K562 (cell line): Measurements from ENCODE around the gene DIP2B. TPM values are rescaled to one million over a fixed set of nuclear protein-coding genes. Genes with fewer than 3 reads are reported as not detected.

ENCODE experiments used
- ATAC-seq: fragments of 200-7000 bp; cut with Tn5 transposase; 3 replicates; pipeline ENCODE4 v1.9.1; 2020; ENCODE audit warnings: moderate library complexity
- BruUV-seq: library from RNA; stranded (reverse); fragments of 400-500 nt; replicated peaks from 2 replicates; lab custom pipeline; 2021; lab: Mats Ljungman, UMichigan
- CTCF ChIA-PET: fragments of 300-600 bp; formaldehyde crosslinking; extraction: SDS; loops from one replicate; lab custom pipeline; 2021; ENCODE audit warnings: low intra/inter-chr PET ratio; lab: Yijun Ruan, JAX
- POLR2A ChIA-PET: fragments of 300-600, 350-650 bp; sonication (Branson Sonifier 250); formaldehyde crosslinking; extraction: SDS; loops from one replicate; lab custom pipeline; 2021; ENCODE audit warnings: antibody characterized with exemption, inconsistent platforms; lab: Yijun Ruan, JAX
- DNase-seq, 4 experiments: peaks; one replicate each; pipeline versions ENCODE4 v3.0.0 to v3.0.0-alpha.2; 2011 to 2018; ENCODE audit warnings: low spot score in 3 of 4, mixed read lengths in 3 of 4; ENCODE audit errors: extremely low read depth in 1 of 4
- FAIRE-seq: peaks from 2 replicates; lab custom pipeline; 2011; peaks lifted over from hg19 to GRCh38; lab: Jason Lieb, UNC
- H2AFZ ChIP-seq: 2 replicates; pipeline ENCODE4 v1.6.0; 2011; ENCODE audit warnings: low read depth, low read length, control low read depth, inconsistent platforms
- H3K27ac ChIP-seq: fragments of 200-600 bp; 3 replicates; pipeline ENCODE4 v1.8.0; 2011; ENCODE audit warnings: low read depth, mild to moderate bottlenecking, control low read depth, inconsistent platforms, low read length, moderate library complexity, mixed read lengths; ENCODE audit errors: extremely low read depth
- H3K27me3 ChIP-seq, 2 experiments: fragments of 300-600 bp in 1 of 2; 2 replicates in 1 of 2; 3 replicates in 1 of 2; pipeline versions ENCODE4 v1.6.0 to v1.8.0; 2011; ENCODE audit warnings: inconsistent platforms in 2 of 2, low read length in 2 of 2, mild to moderate bottlenecking in 1 of 2, mixed read lengths in 1 of 2, moderate library complexity in 1 of 2; ENCODE audit not compliant: control insufficient read depth in 2 of 2, insufficient read depth in 2 of 2
- H3K36me3 ChIP-seq: fragments of 300-600 bp; 3 replicates; pipeline ENCODE4 v1.8.0; 2011; ENCODE audit warnings: mild to moderate bottlenecking, low read length, inconsistent platforms; ENCODE audit not compliant: control insufficient read depth, insufficient read depth
- H3K4me1 ChIP-seq, 2 experiments: fragments of 200-600 bp in 1 of 2; replicated peaks in 1 of 2; 2 replicates in 1 of 2; 3 replicates in 1 of 2; pipeline versions ENCODE4 v1.5.1 to v1.8.0; 2011; ENCODE audit warnings: inconsistent platforms in 2 of 2, low read length in 2 of 2, mild to moderate bottlenecking in 1 of 2, mixed read lengths in 1 of 2, moderate library complexity in 1 of 2; ENCODE audit not compliant: control insufficient read depth in 2 of 2, insufficient read depth in 2 of 2
- H3K4me2 ChIP-seq: 2 replicates; pipeline ENCODE4 v1.6.1; 2011; ENCODE audit warnings: low read length, control low read depth, inconsistent platforms, mixed read lengths; ENCODE audit not compliant: insufficient read depth
- H3K4me3 ChIP-seq: fragments of 200-600 bp; sonication (generic), shearing (Covaris generic); 2 replicates; pipeline ENCODE4 v1.5.1; 2016; ENCODE audit warnings: control low read depth, inconsistent platforms
- H3K79me2 ChIP-seq: fragments of 200-600 bp; 3 replicates; pipeline ENCODE4 v1.8.0; 2011; ENCODE audit warnings: low read length, inconsistent platforms; ENCODE audit not compliant: control insufficient read depth, insufficient read depth
- H3K9ac ChIP-seq, 2 experiments: 2 replicates each; pipeline versions ENCODE4 v1.6.0 to v1.6.1; 2011; ENCODE audit warnings: low read depth in 2 of 2, low read length in 2 of 2, control low read depth in 1 of 2, inconsistent platforms in 1 of 2, mild to moderate bottlenecking in 1 of 2, mixed read lengths in 1 of 2; ENCODE audit not compliant: insufficient read depth in 1 of 2
- H3K9me1 ChIP-seq: one replicate; pipeline ENCODE4 v1.6.0; 2011; ENCODE audit warnings: inconsistent platforms, mild to moderate bottlenecking, low read length, moderate library complexity; ENCODE audit not compliant: control insufficient read depth, insufficient read depth
- H3K9me3 ChIP-seq: replicated peaks from 2 replicates; pipeline ENCODE4 v1.5.1; 2011; ENCODE audit warnings: low read depth, low read length, inconsistent platforms; ENCODE audit not compliant: control insufficient read depth, insufficient read depth
- H4K20me1 ChIP-seq: replicated peaks from 2 replicates; pipeline ENCODE4 v1.6.1; 2011; ENCODE audit warnings: low read length, inconsistent platforms, mixed read lengths; ENCODE audit not compliant: control insufficient read depth, insufficient read depth
- HMG20B ChIP-seq: fragments of 250-450 bp; sonication (Bioruptor Pico); IDR thresholded peaks from 2 replicates; pipeline ENCODE4 v1.5.0; 2021; ENCODE audit warnings: mild to moderate bottlenecking
- NCOA1 ChIP-seq: fragments of 450-650 bp; IDR thresholded peaks from 2 replicates; pipeline ENCODE4 v1.6.1; 2016; ENCODE audit warnings: low read depth
- NFXL1 ChIP-seq: fragments of 450-650 bp; formaldehyde crosslinking; IDR thresholded peaks from 2 replicates; pipeline ENCODE4 v1.4.0; 2021; ENCODE audit warnings: mild to moderate bottlenecking
- PHF8 ChIP-seq: fragments of 200-600 bp; sonication (generic); IDR thresholded peaks from 2 replicates; pipeline ENCODE4 v1.6.1; 2012; ENCODE audit warnings: mixed run types, mild to moderate bottlenecking, inconsistent platforms, low read length, moderate library complexity, borderline replicate concordance
- SIN3A ChIP-seq, 2 experiments: fragments of 150-350 bp in 1 of 2; IDR thresholded peaks; 2 replicates each; pipeline ENCODE4 v1.6.1; 2011 to 2016; ENCODE audit warnings: borderline replicate concordance in 2 of 2, low read depth in 2 of 2, low read length in 2 of 2, mild to moderate bottlenecking in 2 of 2, moderate library complexity in 2 of 2; ENCODE audit not compliant: control insufficient read depth in 1 of 2
- SNRNP70 ChIP-seq: fragments of 200-400 bp; formaldehyde crosslinking; optimal IDR thresholded peaks from 2 replicates; pipeline ENCODE3; 2017; ENCODE audit warnings: low read depth, low read length
- SRSF1 ChIP-seq: fragments of 200-400 bp; formaldehyde crosslinking; IDR thresholded peaks from 2 replicates; pipeline ENCODE4 v1.6.1; 2017; ENCODE audit warnings: mild to moderate bottlenecking, low read depth, low read length, moderate library complexity
- ZNF780A ChIP-seq: fragments of 250-450 bp; sonication (Bioruptor Pico); IDR thresholded peaks from 2 replicates; pipeline ENCODE4 v1.5.0; 2021; ENCODE audit warnings: mild to moderate bottlenecking
- WGBS: fragments of 100-300 bp; shearing (Covaris generic); methylation state at CpG from one replicate; pipeline ENCODE4 v1.1.6; 2016; ENCODE audit warnings: low coverage, mixed read lengths; ENCODE audit not compliant: insufficient coverage; ENCODE audit errors: missing lambda C conversion rate; 5-methylcytosine and 5-hydroxymethylcytosine counted together
- in situ Hi-C: fragments of 300-500 bp; cut with MboI; formaldehyde crosslinking; loops from 4 replicates; pipeline ENCODE4 v1.15.0; 2018; ENCODE audit warnings: inconsistent platforms, mixed read lengths
- intact Hi-C: fragments of 100-400 bp; cut with micrococcal nuclease; formaldehyde crosslinking; loops from 2 replicates; pipeline ENCODE4 v1.14.2; 2022
- polyA plus RNA-seq, 8 experiments: library from polyadenylated mRNA; depleted of rRNA in 4 of 8; stranded (reverse) in 5 of 8; unstranded in 3 of 8; fragments of >200 nt; fragmentation: Nextera tagmentation in 2 of 8; fragmentation: Illumina TruSeq in 1 of 8; extraction: Ambion mirVana in 2 of 8; extraction: Trizol in 1 of 8; gene quantifications; 2 replicates each; pipeline versions ENCODE4 v1.2.1 to v1.2.3, GENCODE V29; 2011 to 2014; ENCODE audit warnings: inconsistent platforms in 1 of 8, missing spikeins in 1 of 8
- total RNA-seq, 7 experiments: library from RNA; depleted of rRNA in 6 of 7; stranded (reverse); fragments of >200 nt in 6 of 7; fragmentation: Illumina TruSeq in 2 of 7; extraction: Trizol in 2 of 7; gene quantifications; 2 replicates each; pipeline versions ENCODE4 v1.2.1 to v1.2.3, GENCODE V29; 2011 to 2021; ENCODE audit warnings: low replicate concordance in 1 of 7
- TF ChIP-seq, protein P1 (sequence below), 2 experiments: fragments of 200-800 bp in 1 of 2; sonication (Bioruptor generic) in 1 of 2; sonication (generic) in 1 of 2; formaldehyde crosslinking in 1 of 2; IDR thresholded peaks in 1 of 2; conservative IDR thresholded peaks in 1 of 2; 2 replicates each; pipeline versions ENCODE4 v1.5.0 to v1.6.1; 2016 to 2020; ENCODE audit warnings: missing compliant biosample characterization in 1 of 2, missing genetic modification characterization in 1 of 2, missing genetic modification reagents in 1 of 2
- TF ChIP-seq, protein P2 (sequence below): fragments of 250-450 bp; sonication (Bioruptor Pico); IDR thresholded peaks from 2 replicates; pipeline ENCODE4 v1.4.0; 2020; ENCODE audit warnings: mild to moderate bottlenecking, moderate library complexity
- TF ChIP-seq, protein P3 (sequence below): sonication (generic); formaldehyde crosslinking; IDR thresholded peaks from 2 replicates; pipeline ENCODE4 v1.8.1; 2023; ENCODE audit warnings: mild to moderate bottlenecking, missing genetic modification reagents
- TF ChIP-seq, protein P4 (sequence below), 3 experiments: fragments of 200-800 bp in 1 of 3; fragments of 250-450 bp in 1 of 3; fragments of 450-650 bp in 1 of 3; sonication (Bioruptor Pico) in 1 of 3; sonication (Bioruptor generic) in 1 of 3; formaldehyde crosslinking in 1 of 3; IDR thresholded peaks; 2 replicates each; pipeline versions ENCODE4 v1.6.1 to v1.8.0; 2016 to 2022; ENCODE audit warnings: mild to moderate bottlenecking in 2 of 3, missing genetic modification characterization in 2 of 3, missing compliant biosample characterization in 1 of 3, moderate library complexity in 1 of 3

The DIP2B gene
- total and polyA plus RNA-seq, 9 of the 15 experiments (the other 6 are each of a cell fraction or from before 2014, with no cell fraction given): 4.6 to 26.1 (median 18.8) TPM

DNA sequence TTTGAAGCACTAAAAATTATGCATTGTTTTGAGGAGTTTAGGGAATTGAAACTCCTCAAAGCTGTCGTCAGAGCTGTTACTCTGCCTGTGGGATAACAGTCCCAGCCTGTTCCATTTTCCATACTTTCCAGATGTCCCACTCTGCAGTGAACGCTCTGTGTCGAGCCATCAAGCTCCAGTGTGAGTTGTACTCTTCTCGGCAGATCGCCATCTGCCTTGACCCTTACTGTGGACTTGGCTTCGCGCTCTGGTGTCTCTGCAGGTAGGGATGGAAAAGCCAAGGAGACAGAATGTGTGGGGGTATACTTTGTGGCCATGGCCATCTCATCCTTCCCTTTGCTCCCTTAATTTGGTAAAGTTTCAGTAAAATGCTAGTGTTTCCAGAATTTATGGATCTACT, 223.6 kb downstream of the DIP2B start:
- Histone ChIP-seq H3K9me3 (no peaks in the 10 kb centered on the region), H4K20me1 (no peaks in the 10 kb centered on the region), H3K27me3 (no peaks in the 10 kb centered on the region), H3K4me2 (no peak overlapping the region), H3K9ac (no peak overlapping the region), H3K79me2 (no peaks in the 10 kb centered on the region), H3K4me3 (no peak overlapping the region), H3K36me3 (peaks cover 78% of the 10 kb centered on the region), H3K9me1 (no peaks in the 10 kb centered on the region), H3K27ac (no peak overlapping the region), H2AFZ (no peak overlapping the region), H3K4me1 (no peaks in the 10 kb centered on the region)
- in situ Hi-C loops: no loop called here
- DNase-seq: no peak
- 87% methylated on average over 5 of the region's 7 CpGs for WGBS
- no TSS peak for BruUV-seq
- no peak for FAIRE-seq
- intact Hi-C loops: no loop called here
- POLR2A ChIA-PET: interaction anchor here (0.6 to 1.2 kb wide), 2 partner anchors 9 to 13 kb away, joined by 3 read pairs; no protein-coding TSS in a partner anchor
- ATAC-seq: no peak
- CTCF ChIA-PET: no interaction called here
- TF ChIP-seq SRSF1: no peak
- TF ChIP-seq, protein P1, sequence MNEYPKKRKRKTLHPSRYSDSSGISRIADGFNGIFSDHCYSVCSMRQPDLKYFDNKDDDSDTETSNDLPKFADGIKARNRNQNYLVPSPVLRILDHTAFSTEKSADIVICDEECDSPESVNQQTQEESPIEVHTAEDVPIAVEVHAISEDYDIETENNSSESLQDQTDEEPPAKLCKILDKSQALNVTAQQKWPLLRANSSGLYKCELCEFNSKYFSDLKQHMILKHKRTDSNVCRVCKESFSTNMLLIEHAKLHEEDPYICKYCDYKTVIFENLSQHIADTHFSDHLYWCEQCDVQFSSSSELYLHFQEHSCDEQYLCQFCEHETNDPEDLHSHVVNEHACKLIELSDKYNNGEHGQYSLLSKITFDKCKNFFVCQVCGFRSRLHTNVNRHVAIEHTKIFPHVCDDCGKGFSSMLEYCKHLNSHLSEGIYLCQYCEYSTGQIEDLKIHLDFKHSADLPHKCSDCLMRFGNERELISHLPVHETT (CRISPR knock-in tag; conservative IDR thresholded peaks at IDR 0.05 in 1 of 2, IDR thresholded peaks at IDR 0.05 in 1 of 2): no peak
- TF ChIP-seq, protein P2, sequence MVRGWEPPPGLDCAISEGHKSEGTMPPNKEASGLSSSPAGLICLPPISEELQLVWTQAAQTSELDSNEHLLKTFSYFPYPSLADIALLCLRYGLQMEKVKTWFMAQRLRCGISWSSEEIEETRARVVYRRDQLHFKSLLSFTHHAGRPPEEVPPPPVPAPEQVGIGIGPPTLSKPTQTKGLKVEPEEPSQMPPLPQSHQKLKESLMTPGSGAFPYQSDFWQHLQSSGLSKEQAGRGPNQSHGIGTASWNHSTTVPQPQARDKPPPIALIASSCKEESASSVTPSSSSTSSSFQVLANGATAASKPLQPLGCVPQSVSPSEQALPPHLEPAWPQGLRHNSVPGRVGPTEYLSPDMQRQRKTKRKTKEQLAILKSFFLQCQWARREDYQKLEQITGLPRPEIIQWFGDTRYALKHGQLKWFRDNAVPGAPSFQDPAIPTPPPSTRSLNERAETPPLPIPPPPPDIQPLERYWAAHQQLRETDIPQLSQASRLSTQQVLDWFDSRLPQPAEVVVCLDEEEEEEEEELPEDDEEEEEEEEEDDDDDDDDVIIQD (CRISPR knock-in tag): no peak
- TF ChIP-seq SIN3A (IDR thresholded peaks at IDR 0.05; ENCODE audit: borderline replicate concordance in 2 of 2, control insufficient read depth in 1 of 2, low read depth in 2 of 2, low read length in 2 of 2): no peak
- TF ChIP-seq NCOA1: no peak
- TF ChIP-seq HMG20B (CRISPR knock-in tag): no peak
- no peak for TF ChIP-seq NFXL1 (CRISPR knock-in tag)
- no peak for TF ChIP-seq SNRNP70
- TF ChIP-seq, protein P3, sequence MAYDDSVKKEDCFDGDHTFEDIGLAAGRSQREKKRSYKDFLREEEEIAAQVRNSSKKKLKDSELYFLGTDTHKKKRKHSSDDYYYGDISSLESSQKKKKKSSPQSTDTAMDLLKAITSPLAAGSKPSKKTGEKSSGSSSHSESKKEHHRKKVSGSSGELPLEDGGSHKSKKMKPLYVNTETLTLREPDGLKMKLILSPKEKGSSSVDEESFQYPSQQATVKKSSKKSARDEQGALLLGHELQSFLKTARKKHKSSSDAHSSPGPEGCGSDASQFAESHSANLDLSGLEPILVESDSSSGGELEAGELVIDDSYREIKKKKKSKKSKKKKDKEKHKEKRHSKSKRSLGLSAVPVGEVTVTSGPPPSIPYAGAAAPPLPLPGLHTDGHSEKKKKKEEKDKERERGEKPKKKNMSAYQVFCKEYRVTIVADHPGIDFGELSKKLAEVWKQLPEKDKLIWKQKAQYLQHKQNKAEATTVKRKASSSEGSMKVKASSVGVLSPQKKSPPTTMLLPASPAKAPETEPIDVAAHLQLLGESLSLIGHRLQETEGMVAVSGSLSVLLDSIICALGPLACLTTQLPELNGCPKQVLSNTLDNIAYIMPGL (CRISPR knock-in tag): no peak
- TF ChIP-seq, protein P4, sequence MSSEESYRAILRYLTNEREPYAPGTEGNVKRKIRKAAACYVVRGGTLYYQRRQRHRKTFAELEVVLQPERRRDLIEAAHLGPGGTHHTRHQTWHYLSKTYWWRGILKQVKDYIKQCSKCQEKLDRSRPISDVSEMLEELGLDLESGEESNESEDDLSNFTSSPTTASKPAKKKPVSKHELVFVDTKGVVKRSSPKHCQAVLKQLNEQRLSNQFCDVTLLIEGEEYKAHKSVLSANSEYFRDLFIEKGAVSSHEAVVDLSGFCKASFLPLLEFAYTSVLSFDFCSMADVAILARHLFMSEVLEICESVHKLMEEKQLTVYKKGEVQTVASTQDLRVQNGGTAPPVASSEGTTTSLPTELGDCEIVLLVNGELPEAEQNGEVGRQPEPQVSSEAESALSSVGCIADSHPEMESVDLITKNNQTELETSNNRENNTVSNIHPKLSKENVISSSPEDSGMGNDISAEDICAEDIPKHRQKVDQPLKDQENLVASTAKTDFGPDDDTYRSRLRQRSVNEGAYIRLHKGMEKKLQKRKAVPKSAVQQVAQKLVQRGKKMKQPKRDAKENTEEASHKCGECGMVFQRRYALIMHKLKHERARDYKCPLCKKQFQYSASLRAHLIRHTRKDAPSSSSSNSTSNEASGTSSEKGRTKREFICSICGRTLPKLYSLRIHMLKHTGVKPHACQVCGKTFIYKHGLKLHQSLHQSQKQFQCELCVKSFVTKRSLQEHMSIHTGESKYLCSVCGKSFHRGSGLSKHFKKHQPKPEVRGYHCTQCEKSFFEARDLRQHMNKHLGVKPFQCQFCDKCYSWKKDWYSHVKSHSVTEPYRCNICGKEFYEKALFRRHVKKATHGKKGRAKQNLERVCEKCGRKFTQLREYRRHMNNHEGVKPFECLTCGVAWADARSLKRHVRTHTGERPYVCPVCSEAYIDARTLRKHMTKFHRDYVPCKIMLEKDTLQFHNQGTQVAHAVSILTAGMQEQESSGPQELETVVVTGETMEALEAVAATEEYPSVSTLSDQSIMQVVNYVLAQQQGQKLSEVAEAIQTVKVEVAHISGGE (CRISPR knock-in tag; IDR thresholded peaks at IDR 0.05): no peak
- TF ChIP-seq ZNF780A: no peak
- no peak for TF ChIP-seq PHF8
